Neuronal stem cell (in vitro differentiated cells): ENCODE data around the gene NEK2.

Source experiments
- DNase-seq: peaks from one replicate; pipeline ENCODE4 v3.0.0-alpha.2; 2013; ENCODE audit warnings: low spot score
- H2AFZ ChIP-seq: one replicate; pipeline ENCODE4 v1.6.1; 2013; ENCODE audit warnings: mild to moderate bottlenecking, low read length, inconsistent platforms
- H2AK5ac ChIP-seq: 2 replicates; pipeline ENCODE4 v1.6.1; 2013; ENCODE audit warnings: low read depth, mild to moderate bottlenecking, inconsistent platforms, low read length, moderate library complexity, mixed read lengths
- H2BK120ac ChIP-seq: 2 replicates; pipeline ENCODE4 v1.6.1; 2013; ENCODE audit warnings: low read depth, mild to moderate bottlenecking, inconsistent platforms, low read length, moderate library complexity, mixed read lengths
- H2BK12ac ChIP-seq: one replicate; pipeline ENCODE4 v1.6.1; 2013; ENCODE audit warnings: low read length, inconsistent platforms
- H2BK15ac ChIP-seq: 2 replicates; pipeline ENCODE4 v1.6.1; 2013; ENCODE audit warnings: mild to moderate bottlenecking, low read length, inconsistent platforms, mixed read lengths
- H2BK5ac ChIP-seq: one replicate; pipeline ENCODE4 v1.6.1; 2013; ENCODE audit warnings: inconsistent platforms, mild to moderate bottlenecking, low read length, moderate library complexity
- H3K14ac ChIP-seq: one replicate; pipeline ENCODE4 v1.6.1; 2013; ENCODE audit warnings: low read length, inconsistent platforms
- H3K18ac ChIP-seq: 2 replicates; pipeline ENCODE4 v1.6.1; 2013; ENCODE audit warnings: low read length, inconsistent platforms
- H3K23ac ChIP-seq: 2 replicates; pipeline ENCODE4 v1.6.1; 2013; ENCODE audit warnings: low read depth, mild to moderate bottlenecking, mixed read lengths, low read length, inconsistent platforms; ENCODE audit not compliant: poor library complexity
- H3K27ac ChIP-seq: replicated peaks from 3 replicates; pipeline ENCODE4 v1.5.1; 2013; ENCODE audit warnings: low read length, inconsistent platforms
- H3K27me3 ChIP-seq, 3 experiments: 2 replicates each; pipeline ENCODE4 v1.6.1; 2013; ENCODE audit warnings: low read length in 3 of 3, mild to moderate bottlenecking in 2 of 3, inconsistent platforms in 1 of 3, low read depth in 1 of 3, mixed read lengths in 1 of 3, moderate library complexity in 1 of 3; ENCODE audit not compliant: control insufficient read depth in 3 of 3, insufficient read depth in 3 of 3
- H3K36me3 ChIP-seq, 2 donors: replicated peaks in 1 of 2; 2 replicates each; pipeline ENCODE4 v1.6.1; 2013; ENCODE audit warnings: low read length in 2 of 2; ENCODE audit not compliant: control insufficient read depth in 2 of 2, insufficient read depth in 2 of 2
- H3K4ac ChIP-seq: 2 replicates; pipeline ENCODE4 v1.6.1; 2013; ENCODE audit warnings: inconsistent platforms, mild to moderate bottlenecking, low read length, moderate library complexity
- H3K4me1 ChIP-seq, 2 donors: 1 replicate in 1 of 2; 2 replicates in 1 of 2; pipeline ENCODE4 v1.6.1; 2013; ENCODE audit warnings: low read length in 2 of 2, low read depth in 1 of 2; ENCODE audit not compliant: control insufficient read depth in 2 of 2, insufficient read depth in 1 of 2
- H3K4me2 ChIP-seq: one replicate; pipeline ENCODE4 v1.6.1; 2013; ENCODE audit warnings: mild to moderate bottlenecking, low read length, inconsistent platforms; ENCODE audit not compliant: insufficient read depth, poor library complexity, severe bottlenecking
- H3K4me3 ChIP-seq, 2 donors: 2 replicates each; pipeline ENCODE4 v1.5.1; 2013; ENCODE audit warnings: low read length in 2 of 2, mild to moderate bottlenecking in 2 of 2, inconsistent platforms in 1 of 2, moderate library complexity in 1 of 2
- H3K79me1 ChIP-seq: one replicate; pipeline ENCODE4 v1.6.1; 2013; ENCODE audit warnings: low read depth, mild to moderate bottlenecking, inconsistent platforms, low read length, moderate library complexity
- H3K9ac ChIP-seq: one replicate; pipeline ENCODE4 v1.6.1; 2013; ENCODE audit warnings: mild to moderate bottlenecking, low read depth, low read length, inconsistent platforms; ENCODE audit not compliant: poor library complexity
- H3K9me3 ChIP-seq, 2 donors: replicated peaks in 1 of 2; 2 replicates each; pipeline versions ENCODE3 to v1.6.1; 2013; ENCODE audit warnings: low read length in 2 of 2, mild to moderate bottlenecking in 2 of 2, inconsistent platforms in 1 of 2, low read depth in 1 of 2, mixed read lengths in 1 of 2, moderate library complexity in 1 of 2; ENCODE audit not compliant: control insufficient read depth in 2 of 2, insufficient read depth in 1 of 2
- H4K8ac ChIP-seq: one replicate; pipeline ENCODE4 v1.6.1; 2013; ENCODE audit warnings: low read depth, mild to moderate bottlenecking, inconsistent platforms, low read length, moderate library complexity
- H4K91ac ChIP-seq: one replicate; pipeline ENCODE4 v1.6.1; 2013; ENCODE audit warnings: low read length, low read depth, mild to moderate bottlenecking, inconsistent platforms; ENCODE audit not compliant: poor library complexity
- WGBS, 2 donors: extraction: QIAGEN DNeasy Blood & Tissue Kit; methylation state at CpG; one replicate each; pipeline ENCODE4 v1.1.7; 2013; ENCODE audit warnings: missing lambda C conversion rate in 2 of 2, mixed read lengths in 1 of 2; ENCODE audit not compliant: insufficient read length in 2 of 2, insufficient replicate concordance in 1 of 2; ENCODE audit errors: extremely low coverage in 2 of 2; 5-methylcytosine and 5-hydroxymethylcytosine counted together

The NEK2 gene

GRCh38 chr1:211633524-211633846 lies 41.9 kb downstream of the NEK2 start:
- H3K9me3 ChIP-seq, result no peaks in the 10 kb centered on the region
- no peak overlapping the region for H2AFZ ChIP-seq
- no peak overlapping the region for H3K4ac ChIP-seq
- H3K4me2 ChIP-seq, result no peak overlapping the region
- H3K14ac ChIP-seq, result no peak overlapping the region
- no CpG with 5 or more reads among the region's 8 CpGs for WGBS, 2 donors
- no peak overlapping the region for H3K9ac ChIP-seq
- no peak for DNase-seq
- no peak overlapping the region for H3K18ac ChIP-seq
- H2BK120ac ChIP-seq, result no peak overlapping the region
- H2BK5ac ChIP-seq, result no peak overlapping the region
- H3K27me3 ChIP-seq, result peaks cover 0 to 26% (median 0%) of the 10 kb centered on the region in 3 experiments
- no peak overlapping the region for H2BK12ac ChIP-seq
- no peak overlapping the region for H2BK15ac ChIP-seq
- no peak overlapping the region for H4K8ac ChIP-seq
- peaks cover 3 to 14% of the 10 kb centered on the region in 2 donors for H3K4me1 ChIP-seq
- no peak overlapping the region for H2AK5ac ChIP-seq
- no peak overlapping the region for H4K91ac ChIP-seq
- no peaks in the 10 kb centered on the region for H3K36me3 ChIP-seq
- no peaks in the 10 kb centered on the region for H3K79me1 ChIP-seq
- no peak overlapping the region for H3K23ac ChIP-seq
- no peak overlapping the region for H3K27ac ChIP-seq
- no peak overlapping the region for H3K4me3 ChIP-seq

GRCh38 chr1:211632808-211633523 lies 42.5 kb downstream of the NEK2 start:
- Histone ChIP-seq H3K14ac (no peak overlapping the region), H2BK15ac (no peak overlapping the region), H3K9me3 (no peaks in the 10 kb centered on the region), H3K4me1 (peaks cover 3 to 16% of the 10 kb centered on the region in 2 donors), H3K79me1 (no peaks in the 10 kb centered on the region), H2BK12ac (no peak overlapping the region), H4K91ac (no peak overlapping the region), H4K8ac (no peak overlapping the region), H3K23ac (no peak overlapping the region), H3K9ac (no peak overlapping the region), H3K4ac (no peak overlapping the region), H3K36me3 (no peaks in the 10 kb centered on the region), H3K27me3 (peaks cover 0 to 29% (median 0%) of the 10 kb centered on the region in 3 experiments), H3K27ac (no peak overlapping the region), H3K18ac (peak overlapping the region; percentile 39), H2BK120ac (no peak overlapping the region), H2AFZ (no peak overlapping the region), H3K4me3 (no peak overlapping the region), H3K4me2 (no peak overlapping the region), H2AK5ac (peak overlapping the region; percentile 14), H2BK5ac (no peak overlapping the region)
- no CpG with 5 or more reads among the region's 13 CpGs for WGBS, 2 donors
- no peak for DNase-seq

- Histone ChIP-seq H3K36me3 (no peaks in the 10 kb centered on the region), H4K8ac (no peak overlapping the region), H4K91ac (no peak overlapping the region), H3K27me3 (peaks cover 0 to 29% (median 0%) of the 10 kb centered on the region in 3 experiments), H2BK15ac (no peak overlapping the region), H3K79me1 (no peaks in the 10 kb centered on the region), H2BK120ac (no peak overlapping the region), H3K23ac (no peak overlapping the region), H2AK5ac (peak overlapping the region; percentile 14), H3K4ac (no peak overlapping the region), H3K14ac (no peak overlapping the region), H3K4me1 (peaks cover 3 to 16% of the 10 kb centered on the region in 2 donors), H2BK5ac (no peak overlapping the region), H2AFZ (no peak overlapping the region), H3K9me3 (no peaks in the 10 kb centered on the region), H2BK12ac (no peak overlapping the region), H3K9ac (no peak overlapping the region), H3K4me2 (no peak overlapping the region), H3K27ac (no peak overlapping the region), H3K18ac (peak overlapping the region; percentile 39), H3K4me3 (no peak overlapping the region)
- DNase-seq, result no peak
- no CpG with 5 or more reads among the region's 16 CpGs for WGBS, 2 donors
Observed at GRCh38 chr1:211632117-211632807, 43.2 kb downstream of the NEK2 start.

- no peaks in the 10 kb centered on the region for H3K9me3 ChIP-seq
- H2BK15ac ChIP-seq, result no peak overlapping the region
- no peak overlapping the region for H3K27ac ChIP-seq
- no peak overlapping the region for H2BK120ac ChIP-seq
- H3K9ac ChIP-seq, result no peak overlapping the region
- H3K27me3 ChIP-seq, result peaks cover 0 to 29% (median 0%) of the 10 kb centered on the region in 3 experiments
- H3K36me3 ChIP-seq, result no peaks in the 10 kb centered on the region
- no peak overlapping the region for H2BK5ac ChIP-seq
- no peak overlapping the region for H3K4me2 ChIP-seq
- WGBS, 2 donors, result no CpG with 5 or more reads among the region's 6 CpGs
- H4K91ac ChIP-seq, result no peak overlapping the region
- H2AK5ac ChIP-seq, result no peak overlapping the region
- no peak for DNase-seq
- no peak overlapping the region for H3K14ac ChIP-seq
- H3K18ac ChIP-seq, result peak overlapping the region; percentile 72
- no peak overlapping the region for H2AFZ ChIP-seq
- H3K4ac ChIP-seq, result no peak overlapping the region
- no peak overlapping the region for H4K8ac ChIP-seq
- no peak overlapping the region for H3K4me3 ChIP-seq
- peaks cover 3 to 14% of the 10 kb centered on the region in 2 donors for H3K4me1 ChIP-seq
- H2BK12ac ChIP-seq, result no peak overlapping the region
- H3K79me1 ChIP-seq, result no peaks in the 10 kb centered on the region
- H3K23ac ChIP-seq, result no peak overlapping the region
Observed at GRCh38 chr1:211631168-211631567, 44.3 kb downstream of the NEK2 start.
